NCI-H748 (cell line): ENCODE data around the gene UBASH3A.

Experiments
- DNase-seq: peaks from one replicate; lab custom pipeline; 2025; ENCODE audit not compliant: unreplicated experiment; lab: John Stamatoyannopoulos, UW

UBASH3A gene

DNA sequence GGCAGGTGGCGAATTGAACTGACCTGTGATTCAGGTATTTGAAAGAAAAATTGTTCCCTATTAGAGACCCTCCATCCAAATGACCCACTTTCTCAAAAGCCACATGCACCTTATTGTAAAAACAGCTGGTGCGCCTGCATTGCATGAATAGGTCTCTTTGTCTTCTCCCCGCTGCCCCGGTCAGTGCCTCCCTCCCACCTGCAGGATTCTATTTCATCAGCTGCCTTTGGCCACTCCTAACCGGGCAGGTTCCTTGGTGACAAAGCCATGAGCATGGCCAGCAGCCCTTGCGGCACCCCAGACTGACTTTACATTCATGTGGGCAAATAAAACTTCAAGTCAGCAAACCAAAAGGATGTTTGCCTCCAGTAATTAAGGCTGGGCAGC is 14.3 kb upstream of the UBASH3A start:
- DNase-seq: peak; percentile 96

DNA sequence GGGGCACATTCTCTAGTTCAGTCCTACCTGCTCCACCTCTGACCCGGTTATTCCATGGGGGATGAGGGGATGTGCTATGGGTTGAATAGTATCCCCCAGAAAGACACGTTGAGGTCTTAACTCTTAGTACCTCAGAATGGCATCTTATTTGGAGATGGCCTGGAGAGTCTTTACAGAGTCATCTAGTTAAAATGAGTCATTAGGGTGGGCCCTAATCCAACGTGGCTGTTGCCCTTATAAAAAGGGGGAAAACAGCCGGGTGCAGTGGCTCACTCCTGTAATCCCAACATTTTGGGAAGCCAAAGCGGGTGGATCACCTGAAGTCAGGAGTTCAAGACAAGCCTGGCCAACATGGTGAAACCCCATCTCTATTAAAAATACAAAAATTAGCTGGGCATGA is 13.5 kb upstream of the UBASH3A start:
- DNase-seq: no peak

DNA sequence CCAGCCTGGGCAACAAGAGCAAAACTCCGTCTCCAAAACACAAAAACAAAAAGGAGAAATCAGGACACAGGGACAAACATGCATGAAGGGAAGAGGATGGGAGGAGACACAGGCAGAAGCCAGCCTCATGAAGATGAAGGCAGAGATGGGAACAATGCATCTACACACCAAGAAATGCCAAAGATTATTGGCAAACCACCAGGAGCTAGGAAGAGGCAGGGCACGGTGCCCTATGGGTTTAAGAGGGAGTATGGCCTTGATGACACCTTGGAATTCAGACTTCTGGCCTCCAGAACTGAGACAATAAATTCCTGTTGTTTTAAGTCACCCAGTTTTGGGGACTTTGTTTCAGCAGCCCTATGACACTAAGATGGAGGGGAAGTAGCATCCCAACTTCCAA is 13.0 kb upstream of the UBASH3A start:
- DNase-seq: no peak

- DNase-seq: no peak
Observed at GRCh38 chr21:42391297-42391696, 12.4 kb upstream of the UBASH3A start.

DNA sequence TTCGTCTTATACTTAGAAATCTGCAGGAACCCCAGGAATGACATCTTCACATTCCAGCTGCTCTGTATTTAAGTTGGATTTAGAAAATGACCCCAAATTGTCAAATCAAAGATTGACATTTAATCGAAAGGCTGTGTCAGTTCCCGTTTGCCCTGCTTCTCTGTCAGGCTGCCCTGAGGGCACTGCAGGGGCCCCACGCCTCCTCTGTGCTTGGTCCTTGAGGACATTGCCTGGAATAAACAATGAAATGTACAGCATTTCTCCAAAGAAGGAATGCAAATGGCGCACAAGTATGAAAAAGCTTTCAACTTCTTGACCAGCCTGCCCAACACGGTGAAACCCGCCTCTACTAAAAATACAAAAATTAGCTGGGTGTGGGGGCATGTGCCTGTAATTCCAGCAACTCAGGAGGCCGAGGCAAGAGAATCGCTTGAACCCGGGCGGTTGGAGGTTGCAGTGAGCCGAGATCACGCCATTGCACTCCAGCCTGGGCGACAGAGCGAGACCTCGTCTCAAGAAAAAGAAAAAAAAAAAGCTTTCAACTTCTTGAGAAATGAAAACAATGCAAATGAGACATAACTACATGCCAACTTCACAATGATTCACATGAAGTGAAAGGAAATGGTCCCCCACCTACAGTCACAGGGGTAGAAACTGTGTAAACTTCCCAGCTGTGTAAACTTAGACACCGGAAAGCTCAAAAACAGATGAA is 10.8 kb upstream of the UBASH3A start:
- no peak for DNase-seq

GRCh38 chr21:42393443-42393950 is 10.2 kb upstream of the UBASH3A start:
- DNase-seq: peak; percentile 45

DNA sequence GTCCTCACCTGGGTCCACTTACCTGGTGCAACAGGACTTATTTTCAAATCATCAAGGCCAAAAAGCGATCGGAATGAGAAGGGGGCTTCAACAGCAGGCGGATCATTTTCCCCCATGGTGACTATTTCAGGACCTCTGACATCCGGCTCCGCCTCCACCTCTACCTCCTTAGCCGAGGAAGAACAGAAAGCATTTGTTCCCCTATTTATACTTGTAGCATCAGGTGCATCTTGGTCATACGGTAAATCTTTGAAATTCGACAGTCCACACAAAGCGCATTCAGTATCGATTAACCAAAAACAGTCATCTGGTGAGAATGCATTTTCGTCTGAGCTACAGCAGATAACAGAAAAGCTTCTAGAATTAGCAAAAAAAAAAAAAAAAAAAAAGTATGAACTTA is 8.4 kb upstream of the UBASH3A start:
- DNase-seq: no peak

DNA sequence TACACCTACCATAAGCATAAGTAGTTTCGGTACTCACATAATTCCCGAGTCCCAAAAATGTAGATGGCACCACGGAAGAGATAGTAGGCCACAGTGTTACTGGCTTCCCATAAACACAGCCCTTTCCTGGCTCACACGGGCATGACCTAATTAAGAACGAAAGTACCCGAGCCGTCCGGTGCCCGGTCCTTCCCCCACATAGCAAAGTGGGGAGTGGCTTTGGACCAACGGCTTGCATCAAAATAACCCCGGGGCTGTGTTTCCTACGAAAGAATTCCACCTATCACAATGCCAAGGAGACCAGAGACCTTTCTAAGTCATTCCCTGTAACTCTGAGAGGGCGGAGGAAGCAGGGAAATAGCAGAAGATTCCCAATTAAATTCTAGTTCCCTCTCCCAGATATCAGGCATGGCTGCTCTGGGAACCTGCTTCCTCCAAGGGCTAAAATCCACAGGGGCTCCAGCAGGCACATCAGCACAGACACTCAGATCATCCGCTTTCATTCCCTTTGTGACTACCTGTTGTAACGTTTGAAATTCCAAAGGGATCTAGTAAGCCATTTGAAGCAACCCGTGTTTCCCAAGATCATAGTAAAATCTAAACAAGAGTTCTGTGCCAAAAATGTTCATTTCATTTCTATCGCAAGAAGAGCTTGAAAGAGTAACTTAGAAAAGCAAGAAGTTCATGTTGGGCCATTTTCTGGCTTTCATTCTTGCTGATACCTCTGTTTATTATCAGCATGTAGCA is 7.6 kb upstream of the UBASH3A start, which contains the start of gene TMPRSS3:
TMPRSS3 (minus strand) TSS at position 148 of the 747 bp plus-strand sequence. CDS start 635 bp downstream, outside the sequence.
- no peak for DNase-seq

DNA sequence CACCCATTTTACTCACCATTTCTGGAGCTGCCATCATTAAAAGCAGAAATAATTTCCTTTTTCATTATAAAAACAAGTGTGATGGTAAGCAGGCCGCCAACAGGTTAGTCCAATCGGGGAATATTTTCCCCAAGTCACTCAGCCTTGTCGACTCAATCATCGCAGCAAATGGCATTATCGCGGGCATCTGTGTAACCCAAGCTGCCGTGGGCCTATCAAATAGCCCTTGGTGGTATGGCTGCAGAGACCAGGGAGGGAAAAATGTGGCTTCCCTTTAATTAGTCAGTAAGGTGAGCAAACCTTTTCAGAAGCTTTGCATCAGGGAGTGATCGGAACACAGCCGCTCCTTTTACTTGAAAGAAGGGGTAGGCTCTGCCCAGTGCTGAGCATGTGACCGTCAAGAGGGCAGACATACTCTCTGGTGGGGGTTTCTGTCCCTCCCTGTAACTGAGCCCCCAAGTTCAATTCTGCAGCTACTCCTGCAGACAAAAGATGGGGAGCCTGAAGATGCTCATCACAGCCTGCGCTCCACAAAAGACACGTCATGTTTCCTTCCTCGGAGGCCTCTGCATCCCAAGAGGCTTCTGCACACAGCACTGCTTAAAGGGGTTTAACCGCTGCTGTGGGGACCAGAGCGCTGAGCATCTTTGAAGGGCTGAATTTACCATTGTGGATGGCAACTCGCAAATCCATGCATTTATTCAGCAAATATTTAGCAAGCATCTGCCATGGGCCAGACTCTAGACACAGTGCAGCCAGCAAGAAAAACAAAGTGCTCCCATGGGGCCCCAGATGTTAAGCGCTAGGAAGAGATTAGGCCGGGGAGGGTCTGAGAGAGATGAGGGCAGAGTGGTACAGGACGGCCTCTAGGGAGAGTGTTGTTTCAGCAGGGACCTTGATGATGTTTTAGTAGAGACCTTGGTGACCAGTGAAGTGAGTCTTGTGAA is 6.6 kb upstream of the UBASH3A start:
- DNase-seq: no peak

GRCh38 chr21:42397746-42398394 is 5.8 kb upstream of the UBASH3A start:
- DNase-seq: no peak

GRCh38 chr21:42398436-42399028 is 5.2 kb upstream of the UBASH3A start:
- DNase-seq: peak; percentile 7

- DNase-seq: no peak
Observed at GRCh38 chr21:42400525-42400924, 3.2 kb upstream of the UBASH3A start.

GRCh38 chr21:42401154-42401553 is 2.5 kb upstream of the UBASH3A start:
- DNase-seq: no peak

DNA sequence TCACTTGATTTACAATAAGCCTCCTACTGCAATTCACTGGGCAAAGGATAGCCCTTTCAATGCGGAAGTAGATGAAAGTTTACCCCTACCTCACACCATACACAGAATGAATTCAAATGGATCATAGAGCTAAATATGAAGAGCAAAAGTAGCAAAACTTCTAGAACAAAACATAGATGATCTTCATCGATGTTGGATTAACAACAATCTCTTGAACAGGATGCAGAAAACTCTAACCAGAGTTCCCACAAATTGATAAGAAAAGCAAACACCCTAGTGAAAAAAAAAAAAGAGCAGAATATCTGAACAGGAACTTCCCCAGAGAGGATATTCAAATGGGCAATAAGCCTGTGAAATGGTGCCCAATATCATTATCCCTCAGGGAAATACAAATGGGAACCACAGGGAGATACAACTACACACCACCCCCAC is 1.9 kb upstream of the UBASH3A start:
- no peak for DNase-seq

GRCh38 chr21:42404539-42404938 is 837 bp downstream of the UBASH3A start:
- DNase-seq: no peak

GRCh38 chr21:42405064-42406013 is 1.6 kb downstream of the UBASH3A start:
- DNase-seq: no peak

- no peak for DNase-seq
Observed at GRCh38 chr21:42406201-42406621, 2.5 kb downstream of the UBASH3A start.

DNA sequence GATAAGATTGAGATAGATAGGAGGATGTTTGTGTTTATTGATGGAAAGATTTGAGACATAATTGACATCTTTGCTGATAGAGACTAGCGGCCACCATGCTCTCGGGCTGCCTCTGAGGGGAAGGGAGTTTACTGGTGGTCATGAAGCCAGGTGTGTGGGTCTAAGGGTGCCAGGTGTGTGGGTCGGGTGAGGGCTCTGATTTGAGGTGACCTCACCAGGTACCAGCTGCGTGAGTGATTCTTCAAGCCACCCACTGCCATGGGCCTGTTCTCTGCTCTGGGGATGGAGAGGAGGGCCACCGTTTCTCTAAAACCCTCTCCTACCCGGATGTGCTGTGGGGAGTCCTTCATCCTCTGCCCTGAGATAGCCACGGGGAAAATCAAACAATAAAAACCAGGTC is 3.2 kb downstream of the UBASH3A start:
- no peak for DNase-seq

DNA sequence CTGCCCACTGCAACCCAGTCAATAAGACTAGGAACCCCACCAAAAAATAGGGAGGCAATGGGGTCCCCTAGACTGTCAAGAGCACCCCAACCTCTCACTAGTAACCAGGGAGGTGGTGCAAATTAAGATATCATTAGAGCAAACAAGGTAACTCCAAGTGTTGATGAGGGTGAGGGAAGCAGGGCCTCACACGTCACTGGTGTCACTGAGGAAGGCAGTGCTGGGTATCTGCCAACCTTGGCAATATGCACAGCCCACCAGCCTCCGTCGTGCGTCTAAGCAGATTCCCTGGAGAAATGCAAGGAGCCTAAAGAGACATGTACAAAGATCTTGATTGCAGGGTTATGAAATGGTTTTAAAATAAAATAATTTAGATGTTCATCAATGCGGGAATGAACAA is 3.8 kb downstream of the UBASH3A start:
- DNase-seq: no peak
